ENCODE data around the gene PAK1.

The PAK1 gene

GRCh38 chr11:77416357-77416756 lies 57.5 kb downstream of the PAK1 start:
- DNase-seq (ENCODE audit: extremely low read depth, low read depth), result no peak
- TF ChIP-seq CTCF (IDR thresholded peaks at IDR 0.05; ENCODE audit: low read depth, low read length), result no peak

DNA sequence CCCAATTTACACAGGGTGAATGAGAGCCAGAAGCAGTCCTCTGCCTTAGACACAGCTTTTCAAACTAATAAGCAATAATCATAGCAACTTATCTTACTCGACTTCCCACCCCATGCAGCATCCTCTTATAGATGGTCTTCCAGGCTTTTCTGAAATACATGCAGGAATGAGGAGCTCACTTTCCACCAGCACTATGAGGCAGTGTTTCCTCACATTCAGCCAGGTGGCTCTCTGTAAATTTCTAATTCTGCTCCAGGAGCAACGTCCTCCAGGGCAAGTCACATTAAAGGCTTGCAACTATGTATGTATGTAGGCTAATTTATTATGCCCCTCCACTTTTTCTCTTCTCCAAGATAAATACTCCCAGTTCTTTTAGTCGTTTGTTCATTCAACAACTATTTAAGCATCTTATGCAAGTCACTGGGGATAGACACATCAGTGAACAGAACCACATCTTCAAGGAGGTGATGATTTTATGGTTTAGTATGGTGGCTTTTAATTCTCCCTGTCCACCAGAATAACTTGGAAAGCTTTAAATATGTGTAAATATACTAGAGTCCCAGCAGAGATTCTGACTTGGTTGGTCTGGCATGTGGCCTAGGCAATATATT lies 59.9 kb downstream of the PAK1 start:
- DNase-seq (ENCODE audit: extremely low read depth, low read depth), result no peak

DNA sequence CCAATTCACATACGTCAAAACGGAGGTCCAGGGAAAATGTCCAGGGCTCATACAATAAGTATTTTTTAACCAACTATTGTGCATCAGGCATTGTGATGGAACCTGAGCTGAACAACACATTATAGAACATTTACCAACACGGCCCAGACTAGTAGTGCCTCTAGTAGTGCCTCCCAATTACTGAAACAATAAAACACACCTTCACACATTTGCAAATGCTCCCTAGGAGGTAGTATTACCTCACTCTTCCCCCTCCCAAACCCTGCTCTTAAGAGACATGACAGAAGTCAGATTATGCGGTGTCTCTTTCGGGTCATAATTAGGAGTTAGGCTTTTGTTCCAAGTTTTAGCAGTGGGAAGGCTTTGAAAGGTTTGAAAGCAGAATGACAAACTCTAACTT lies 61.1 kb downstream of the PAK1 start:
- DNase-seq (ENCODE audit: extremely low read depth, low read depth), result no peak
- no peak for TF ChIP-seq CTCF (IDR thresholded peaks at IDR 0.05; ENCODE audit: low read depth, low read length)

More for the DNA sequence above, 59.9 kb downstream of the PAK1 start:
- TF ChIP-seq CTCF (IDR thresholded peaks at IDR 0.05; ENCODE audit: low read depth, low read length), result no peak

DNA sequence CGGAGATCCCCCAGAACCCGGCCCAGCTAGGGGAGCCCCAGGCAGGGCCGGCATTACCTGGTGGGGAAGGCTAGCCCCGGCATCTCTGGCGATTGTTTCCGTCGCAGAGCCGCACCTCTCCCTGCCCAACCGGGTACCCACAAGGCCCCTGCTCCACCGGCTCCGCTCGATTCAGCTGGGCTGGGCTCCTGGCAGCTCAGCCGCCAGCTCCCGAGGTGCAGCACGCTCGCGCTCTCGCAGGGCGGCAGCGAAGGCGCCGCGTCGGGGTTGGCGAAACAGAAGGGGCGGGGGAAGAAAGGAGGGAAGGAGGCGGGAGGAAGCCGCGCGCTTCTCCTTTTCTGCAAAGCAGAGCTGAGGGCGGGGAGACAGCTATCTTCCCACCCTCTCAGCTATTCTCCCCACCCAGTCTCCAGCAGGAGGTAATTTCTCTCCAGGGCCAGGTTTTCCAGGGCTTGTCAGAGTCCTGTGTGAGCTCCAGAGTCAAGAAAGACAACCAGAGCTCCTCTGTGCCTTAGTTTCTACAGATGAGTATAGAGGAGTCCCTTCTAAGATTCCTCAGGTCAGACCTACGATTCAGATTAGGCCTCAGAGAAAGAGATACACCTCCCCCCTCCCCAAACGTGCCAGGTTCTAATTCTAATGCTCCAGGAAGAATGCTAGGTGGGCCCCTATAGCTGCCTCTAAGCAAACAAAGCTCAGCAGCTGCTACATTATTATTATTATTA lies 62.0 kb downstream of the PAK1 start:
- DNase-seq (ENCODE audit: extremely low read depth, low read depth), result peak; percentile 54
- peak; percentile 8; the same call in 1 of the 2 replicates for TF ChIP-seq CTCF (IDR thresholded peaks at IDR 0.05; ENCODE audit: low read depth, low read length)

DNA sequence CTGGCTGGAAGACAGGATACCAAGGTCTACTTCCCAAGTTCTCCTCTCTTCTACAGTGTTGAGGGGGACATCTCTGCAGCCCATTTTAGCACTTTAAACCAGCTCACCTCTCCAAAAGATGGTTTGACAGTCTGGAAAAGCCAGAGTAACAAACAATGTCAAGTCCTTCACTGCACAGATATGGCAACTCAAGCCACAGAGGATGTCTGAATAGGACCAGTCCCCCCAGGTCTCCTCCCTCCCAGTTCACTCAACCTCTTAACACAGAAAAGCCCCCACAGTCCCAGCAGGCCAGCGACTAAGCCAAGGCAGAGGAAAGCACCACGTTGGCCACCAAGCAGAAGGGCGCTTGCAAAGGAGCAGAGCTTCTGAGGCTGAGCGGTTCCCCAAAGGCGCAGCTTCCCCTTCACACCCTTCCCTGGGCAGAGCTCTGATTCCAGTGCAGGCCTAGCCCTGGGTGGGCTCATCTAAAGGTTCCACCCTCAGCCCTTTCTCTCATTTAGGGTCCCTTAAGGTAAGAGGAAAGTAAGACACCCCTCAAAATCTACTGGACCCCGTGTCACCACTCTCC lies 62.7 kb downstream of the PAK1 start:
- no peak for TF ChIP-seq CTCF (IDR thresholded peaks at IDR 0.05; ENCODE audit: low read depth, low read length)
- no peak for DNase-seq (ENCODE audit: extremely low read depth, low read depth)

GRCh38 chr11:77410076-77410827 lies 63.6 kb downstream of the PAK1 start:
- no peak for TF ChIP-seq CTCF (IDR thresholded peaks at IDR 0.05; ENCODE audit: low read depth, low read length)
- no peak for DNase-seq (ENCODE audit: extremely low read depth, low read depth)
